Endometrial microvascular endothelial cells (primary cell): ENCODE results near the gene USP5. TPM values are rescaled to one million over a fixed set of nuclear protein-coding genes. Genes with fewer than 3 reads are reported as not detected.

Source experiments
- in situ Hi-C: cut with HindIII; loops from 2 replicates; pipeline ENCODE4 v1.10.0; 2017; ENCODE audit warnings: low sequenced_read_pairs, low pct_unique_long_range_greater_than_20kb; ENCODE audit errors: inconsistent ontology term
- total RNA-seq: library from RNA; depleted of rRNA; stranded (reverse); fragments of >200 nt; gene quantifications from one replicate; pipeline ENCODE4 v1.2.3, GENCODE V29; 2015; ENCODE audit errors: inconsistent ontology term

USP5 gene
- total RNA-seq = 102 TPM

GRCh38 chr12:6851921-6852650 lies at the start of gene USP5:
Gene USP5, plus strand, starts transcription at chr12:6852150. Its CDS starts 30 bp downstream, at chr12:6852180.
- in situ Hi-C loops = no loop called here

- in situ Hi-C loops = no loop called here
Observed at GRCh38 chr12:6807170-6807569, 44.8 kb upstream of the USP5 start.

- in situ Hi-C loops = no loop called here
Observed at GRCh38 chr12:6809056-6809455, 42.9 kb upstream of the USP5 start.

- in situ Hi-C loops = no loop called here
Observed at GRCh38 chr12:6810758-6811157, 41.2 kb upstream of the USP5 start.

- in situ Hi-C loops = no loop called here
Observed at GRCh38 chr12:6813363-6813762, 38.6 kb upstream of the USP5 start.

- in situ Hi-C loops = no loop called here
Observed at GRCh38 chr12:6816598-6816997, 35.4 kb upstream of the USP5 start.

GRCh38 chr12:6817098-6817497 lies 34.9 kb upstream of the USP5 start:
- in situ Hi-C loops = no loop called here

GRCh38 chr12:6817662-6818157 lies 34.2 kb upstream of the USP5 start:
- in situ Hi-C loops = no loop called here

GRCh38 chr12:6818222-6818621 lies 33.7 kb upstream of the USP5 start:
- in situ Hi-C loops = no loop called here

GRCh38 chr12:6818645-6819044 lies 33.3 kb upstream of the USP5 start:
- in situ Hi-C loops = no loop called here

- in situ Hi-C loops = no loop called here
Observed at GRCh38 chr12:6819106-6820030, 32.6 kb upstream of the USP5 start.

GRCh38 chr12:6820166-6820565 lies 31.8 kb upstream of the USP5 start:
- in situ Hi-C loops = no loop called here

GRCh38 chr12:6821591-6822425 lies 30.1 kb upstream of the USP5 start, which contains the start of gene GPR162:
Gene GPR162, plus strand, starts transcription at chr12:6821821. Its CDS starts 2,078 bp downstream, at chr12:6823899.
- in situ Hi-C loops = no loop called here

- in situ Hi-C loops = no loop called here
Observed at GRCh38 chr12:6822426-6823135, 29.4 kb upstream of the USP5 start.

GRCh38 chr12:6823182-6824084 lies 28.5 kb upstream of the USP5 start:
- in situ Hi-C loops = no loop called here

- in situ Hi-C loops = no loop called here
Observed at GRCh38 chr12:6824085-6824775, 27.7 kb upstream of the USP5 start.

GRCh38 chr12:6824901-6825381 lies 27.0 kb upstream of the USP5 start:
- in situ Hi-C loops = no loop called here
